ENCODE data around the gene TOX3. TPM values are rescaled to one million over a fixed set of nuclear protein-coding genes. Genes with fewer than 3 reads are reported as not detected.

Gene TOX3
- total and polyA plus RNA-seq, 2 of the 13 experiments (the other 11 are each of a cell fraction or from before 2014, with no cell fraction given) = 14.5 to 98.6 TPM

GRCh38 chr16:52548261-52549010, 1.5 kb upstream of the TOX3 start (continued):
- TF ChIP-seq ZNF501 (CRISPR knock-in tag; IDR thresholded peaks at IDR 0.05) (peak; percentile 36), MLLT10 (CRISPR knock-in tag; IDR thresholded peaks at IDR 0.05) (no peak), HDAC1 (CRISPR knock-in tag; IDR thresholded peaks at IDR 0.05) (peak; percentile 46; the same call in 1 of the 2 replicates), ZFP82 (CRISPR knock-in tag; IDR thresholded peaks at IDR 0.05; ENCODE audit: borderline replicate concordance) (no peak), ISL2 (CRISPR knock-in tag; IDR thresholded peaks at IDR 0.05) (no peak), SRSF1 (optimal IDR thresholded peaks at IDR 0.05; ENCODE audit: low read depth, low read length) (no peak), ZNF792 (CRISPR knock-in tag; IDR thresholded peaks at IDR 0.05) (peak; percentile 56; the same call in 1 of the 2 replicates), NCOR1 (IDR thresholded peaks at IDR 0.05; ENCODE audit: borderline replicate concordance, low read length) (peak; percentile 37; the same call in 1 of the 2 replicates), ZSCAN5A (CRISPR knock-in tag; IDR thresholded peaks at IDR 0.05; ENCODE audit: borderline replicate concordance) (no peak; the same call in 1 of the 2 replicates), NFAT5 (CRISPR knock-in tag; IDR thresholded peaks at IDR 0.05) (no peak), ZNF350 (CRISPR knock-in tag; IDR thresholded peaks at IDR 0.05; ENCODE audit: borderline replicate concordance, low read depth) (peak; percentile 49; the same call in 1 of the 2 replicates), FOXO1 (CRISPR knock-in tag; IDR thresholded peaks at IDR 0.05) (peak; percentile 63; the same call in 1 of the 2 replicates), HNF1A (IDR thresholded peaks at IDR 0.05; ENCODE audit: low read depth) (no peak; the same call in 1 of the 2 replicates), HNF1A (CRISPR knock-in tag; IDR thresholded peaks at IDR 0.05; ENCODE audit: borderline replicate concordance) (no peak; the same call in 1 of the 2 replicates), NAIF1 (CRISPR knock-in tag; IDR thresholded peaks at IDR 0.05; ENCODE audit: borderline replicate concordance) (no peak), RFXANK (CRISPR knock-in tag; IDR thresholded peaks at IDR 0.05) (0 out of 2 replicates have a peak, but pooled peaks have one; percentile 16), DRAP1 (CRISPR knock-in tag; IDR thresholded peaks at IDR 0.05) (peak; percentile 62), ZBTB3 (CRISPR knock-in tag; IDR thresholded peaks at IDR 0.05; ENCODE audit: borderline replicate concordance, low read depth) (no peak)
